ENCODE measurements around the gene SF3B2.
"Not testable (repeated sequence)": the region's sequence is repeated elsewhere in the genome, so short reads cannot be mapped to it uniquely, and the experiment has no call there.

SF3B2 gene

GRCh38 chr11:66077927-66078326 lies 25.8 kb downstream of the SF3B2 start:
- no peak for DNase-seq

- DNase-seq, result not testable (repeated sequence)
Measured at GRCh38 chr11:66078949-66079348, 26.8 kb downstream of the SF3B2 start.

- no peak for DNase-seq
Measured at GRCh38 chr11:66080055-66080817, 28.1 kb downstream of the SF3B2 start.

- peak; percentile 1 for DNase-seq
Measured at GRCh38 chr11:66081505-66081904, 29.3 kb downstream of the SF3B2 start.

GRCh38 chr11:66082946-66083698 lies 31.0 kb downstream of the SF3B2 start:
- peak; percentile 65 for DNase-seq

GRCh38 chr11:66083767-66084166 lies 31.6 kb downstream of the SF3B2 start:
- no peak for DNase-seq

- DNase-seq, result no peak
Measured at GRCh38 chr11:66084821-66085475, 32.8 kb downstream of the SF3B2 start.

- DNase-seq, result no peak
Measured at GRCh38 chr11:66087148-66087908, 35.2 kb downstream of the SF3B2 start.

GRCh38 chr11:66089067-66089466 lies 36.9 kb downstream of the SF3B2 start:
- DNase-seq, result no peak

GRCh38 chr11:66090288-66090687 lies 38.1 kb downstream of the SF3B2 start:
- no peak for DNase-seq

- DNase-seq, result not testable (repeated sequence)
Measured at GRCh38 chr11:66092125-66092524, 40.0 kb downstream of the SF3B2 start.

- DNase-seq, result not testable (repeated sequence)
Measured at GRCh38 chr11:66099746-66100145, 47.6 kb downstream of the SF3B2 start.

- peak; percentile 1 for DNase-seq
Measured at GRCh38 chr11:66100272-66101065, 48.3 kb downstream of the SF3B2 start.

- no peak for DNase-seq
Measured at GRCh38 chr11:66101066-66101464, 48.9 kb downstream of the SF3B2 start.

- no peak for DNase-seq
Measured at GRCh38 chr11:66104057-66104638, 52.0 kb downstream of the SF3B2 start.

- DNase-seq, result no peak
Measured at GRCh38 chr11:66106786-66107599, 54.8 kb downstream of the SF3B2 start.

GRCh38 chr11:66107600-66108510 lies 55.7 kb downstream of the SF3B2 start:
- no peak for DNase-seq

- DNase-seq, result no peak
Measured at GRCh38 chr11:66109294-66109693, 57.1 kb downstream of the SF3B2 start.

- DNase-seq, result no peak
Measured at GRCh38 chr11:66111158-66111557, 59.0 kb downstream of the SF3B2 start.

- DNase-seq, result no peak
Measured at GRCh38 chr11:66112041-66112491, 59.9 kb downstream of the SF3B2 start.

Data from DMS 273 treated with DMSO at 0.1 percent for 48 hours (cell line).